Neural progenitor cell (in vitro differentiated cells): ENCODE results near the gene MAP7D1. TPM values are rescaled to one million over a fixed set of nuclear protein-coding genes. Genes with fewer than 3 reads are reported as not detected.

ENCODE experiments used
- DNase-seq: peaks from one replicate; pipeline ENCODE4 v3.0.0-alpha.2; 2016; ENCODE audit warnings: low spot score
- H2AFZ ChIP-seq: fragments of 200-600 bp; sonication (generic); replicated peaks from 2 replicates; pipeline ENCODE4 v1.6.1; 2016; ENCODE audit warnings: antibody characterized with exemption
- H3F3A ChIP-seq: fragments of 200-600 bp; sonication (generic); 2 replicates; pipeline ENCODE4 v1.6.1; 2016; ENCODE audit warnings: antibody characterized with exemption, low read depth
- H3K27ac ChIP-seq: fragments of 200-600 bp; sonication (generic); 2 replicates; pipeline ENCODE4 v1.5.1; 2016; ENCODE audit warnings: mild to moderate bottlenecking
- H3K27me3 ChIP-seq: fragments of 200-600 bp; sonication (generic); 2 replicates; pipeline ENCODE4 v1.6.1; 2016; ENCODE audit warnings: mild to moderate bottlenecking, moderate library complexity
- H3K36me3 ChIP-seq: fragments of 200-600 bp; sonication (generic); 2 replicates; pipeline ENCODE4 v1.5.1; 2016
- H3K4me1 ChIP-seq: fragments of 200-600 bp; sonication (generic); 2 replicates; pipeline ENCODE4 v1.6.1; 2016; ENCODE audit warnings: mixed run types
- H3K4me2 ChIP-seq: fragments of 200-600 bp; sonication (generic); 2 replicates; pipeline ENCODE4 v1.6.1; 2016
- H3K4me3 ChIP-seq: fragments of 200-600 bp; sonication (generic); 2 replicates; pipeline ENCODE4 v1.5.1; 2016
- H3K79me2 ChIP-seq: fragments of 200-600 bp; sonication (generic); 2 replicates; pipeline ENCODE4 v1.6.1; 2016; ENCODE audit warnings: low read depth
- H3K9ac ChIP-seq: fragments of 200-600 bp; sonication (generic); 2 replicates; pipeline ENCODE4 v1.6.1; 2016
- H3K9me3 ChIP-seq: fragments of 200-600 bp; sonication (generic); 2 replicates; pipeline ENCODE4 v1.5.1; 2016; ENCODE audit warnings: low read depth
- H4K20me1 ChIP-seq: fragments of 200-600 bp; sonication (generic); 2 replicates; pipeline ENCODE4 v1.6.1; 2016; ENCODE audit warnings: low read depth
- H3K27ac Mint-ChIP-seq: 3 replicates; pipeline ENCODE4 v1.8.0; 2021; ENCODE audit warnings: mixed read lengths
- H3K27me3 Mint-ChIP-seq: 2 replicates; pipeline ENCODE4 v1.8.0; 2022; ENCODE audit warnings: low read depth, mild to moderate bottlenecking, inconsistent platforms, moderate library complexity, mixed read lengths; ENCODE audit not compliant: insufficient read depth
- H3K36me3 Mint-ChIP-seq: 3 replicates; pipeline ENCODE4 v1.8.0; 2021; ENCODE audit warnings: mixed read lengths
- H3K4me1 Mint-ChIP-seq: 3 replicates; pipeline ENCODE4 v1.8.0; 2021; ENCODE audit warnings: mixed read lengths
- H3K4me3 Mint-ChIP-seq: 3 replicates; pipeline ENCODE4 v1.8.0; 2021; ENCODE audit warnings: mild to moderate bottlenecking, moderate library complexity, mixed read lengths
- H3K9me3 Mint-ChIP-seq: 3 replicates; pipeline ENCODE4 v1.8.0; 2020; ENCODE audit warnings: mixed read lengths
- EZH2 ChIP-seq: fragments of 200-600 bp; sonication (generic); IDR thresholded peaks from 2 replicates; pipeline ENCODE4 v1.6.1; 2017; ENCODE audit warnings: antibody characterized with exemption, mild to moderate bottlenecking, moderate library complexity
- EZH2phosphoT487 ChIP-seq: fragments of 200-600 bp; sonication (generic); IDR thresholded peaks from 2 replicates; pipeline ENCODE4 v1.6.1; 2017; ENCODE audit warnings: antibody characterized with exemption
- total RNA-seq: library from RNA; depleted of rRNA; stranded (reverse); fragments of >200 nt; gene quantifications from 2 replicates; pipeline ENCODE4 v1.2.3, GENCODE V29; 2015; ENCODE audit warnings: low replicate concordance
- TF ChIP-seq, protein P1 (sequence below): fragments of 200-600 bp; sonication (generic); IDR thresholded peaks from 2 replicates; pipeline ENCODE4 v1.5.1; 2017; ENCODE audit warnings: antibody characterized with exemption, mild to moderate bottlenecking

MAP7D1 gene
- total RNA-seq, 1 donor from 2014 or later: 35.0 TPM

- Mint-ChIP-seq H3K27me3 (no peaks in the 10 kb centered on the region), H3K9me3 (no peaks in the 10 kb centered on the region), H3K27ac (peak overlapping the region; percentile 88), H3K4me1 (peaks cover 25% of the 10 kb centered on the region), H3K36me3 (peaks cover 7% of the 10 kb centered on the region), H3K4me3 (peak overlapping the region; percentile 96)
- Histone ChIP-seq H3K9ac (no peak overlapping the region), H3K27ac (no peak overlapping the region), H3K4me1 (peaks cover 16% of the 10 kb centered on the region), H3K4me3 (peak overlapping the region; percentile 48), H3K36me3 (no peaks in the 10 kb centered on the region), H3K79me2 (peaks cover 42% of the 10 kb centered on the region), H3K9me3 (no peaks in the 10 kb centered on the region), H3F3A (peaks cover 19% of the 10 kb centered on the region), H3K4me2 (peak overlapping the region; percentile 82), H2AFZ (peak overlapping the region; percentile 96), H4K20me1 (peaks cover 40% of the 10 kb centered on the region), H3K27me3 (no peaks in the 10 kb centered on the region)
- peak; percentile 44 for DNase-seq
- no peak for TF ChIP-seq EZH2
- no peak for TF ChIP-seq EZH2phosphoT487
- TF ChIP-seq, protein P1, sequence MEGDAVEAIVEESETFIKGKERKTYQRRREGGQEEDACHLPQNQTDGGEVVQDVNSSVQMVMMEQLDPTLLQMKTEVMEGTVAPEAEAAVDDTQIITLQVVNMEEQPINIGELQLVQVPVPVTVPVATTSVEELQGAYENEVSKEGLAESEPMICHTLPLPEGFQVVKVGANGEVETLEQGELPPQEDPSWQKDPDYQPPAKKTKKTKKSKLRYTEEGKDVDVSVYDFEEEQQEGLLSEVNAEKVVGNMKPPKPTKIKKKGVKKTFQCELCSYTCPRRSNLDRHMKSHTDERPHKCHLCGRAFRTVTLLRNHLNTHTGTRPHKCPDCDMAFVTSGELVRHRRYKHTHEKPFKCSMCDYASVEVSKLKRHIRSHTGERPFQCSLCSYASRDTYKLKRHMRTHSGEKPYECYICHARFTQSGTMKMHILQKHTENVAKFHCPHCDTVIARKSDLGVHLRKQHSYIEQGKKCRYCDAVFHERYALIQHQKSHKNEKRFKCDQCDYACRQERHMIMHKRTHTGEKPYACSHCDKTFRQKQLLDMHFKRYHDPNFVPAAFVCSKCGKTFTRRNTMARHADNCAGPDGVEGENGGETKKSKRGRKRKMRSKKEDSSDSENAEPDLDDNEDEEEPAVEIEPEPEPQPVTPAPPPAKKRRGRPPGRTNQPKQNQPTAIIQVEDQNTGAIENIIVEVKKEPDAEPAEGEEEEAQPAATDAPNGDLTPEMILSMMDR: no peak
Observed at GRCh38 chr1:36223381-36223995, 67.5 kb downstream of the MAP7D1 start.

DNA sequence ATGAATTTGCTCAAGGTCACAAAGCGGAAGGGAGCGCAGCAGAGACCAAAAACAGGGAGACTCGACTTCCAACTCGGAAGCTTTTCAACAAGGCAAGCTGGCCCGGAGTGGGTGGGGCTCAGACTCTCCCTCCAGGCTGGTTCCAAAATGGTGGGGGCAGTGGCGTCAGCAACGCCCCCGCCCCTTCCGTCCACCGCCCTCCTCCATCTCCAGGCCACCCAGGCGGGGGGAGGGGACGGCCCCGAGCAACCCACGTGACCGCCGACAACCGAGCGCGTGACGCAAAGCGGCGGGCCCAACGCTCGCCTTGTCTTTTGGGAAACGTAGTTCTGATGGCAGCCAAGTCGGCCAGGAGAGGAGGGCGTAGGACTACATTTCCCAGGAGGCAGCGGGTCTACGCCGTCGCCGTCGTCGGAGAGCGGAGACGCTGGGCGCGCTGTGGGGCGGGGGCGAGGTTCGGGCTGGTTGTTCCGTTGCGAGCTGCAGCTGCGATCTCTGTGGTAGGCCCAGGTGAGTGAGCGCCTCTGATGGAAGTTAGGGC lies 68.1 kb downstream of the MAP7D1 start, which contains the start of gene THRAP3:
Gene THRAP3, plus strand, starts transcription at position 448 of the 541 bp plus-strand sequence. CDS start 58,121 bp downstream, outside the sequence.
- TF ChIP-seq EZH2phosphoT487 (no peak), EZH2 (no peak)
- TF ChIP-seq, protein P1: no peak
- peaks cover 7% of the 10 kb centered on the region for H3K36me3 Mint-ChIP-seq
- H3K79me2 ChIP-seq: peaks cover 47% of the 10 kb centered on the region

DNA sequence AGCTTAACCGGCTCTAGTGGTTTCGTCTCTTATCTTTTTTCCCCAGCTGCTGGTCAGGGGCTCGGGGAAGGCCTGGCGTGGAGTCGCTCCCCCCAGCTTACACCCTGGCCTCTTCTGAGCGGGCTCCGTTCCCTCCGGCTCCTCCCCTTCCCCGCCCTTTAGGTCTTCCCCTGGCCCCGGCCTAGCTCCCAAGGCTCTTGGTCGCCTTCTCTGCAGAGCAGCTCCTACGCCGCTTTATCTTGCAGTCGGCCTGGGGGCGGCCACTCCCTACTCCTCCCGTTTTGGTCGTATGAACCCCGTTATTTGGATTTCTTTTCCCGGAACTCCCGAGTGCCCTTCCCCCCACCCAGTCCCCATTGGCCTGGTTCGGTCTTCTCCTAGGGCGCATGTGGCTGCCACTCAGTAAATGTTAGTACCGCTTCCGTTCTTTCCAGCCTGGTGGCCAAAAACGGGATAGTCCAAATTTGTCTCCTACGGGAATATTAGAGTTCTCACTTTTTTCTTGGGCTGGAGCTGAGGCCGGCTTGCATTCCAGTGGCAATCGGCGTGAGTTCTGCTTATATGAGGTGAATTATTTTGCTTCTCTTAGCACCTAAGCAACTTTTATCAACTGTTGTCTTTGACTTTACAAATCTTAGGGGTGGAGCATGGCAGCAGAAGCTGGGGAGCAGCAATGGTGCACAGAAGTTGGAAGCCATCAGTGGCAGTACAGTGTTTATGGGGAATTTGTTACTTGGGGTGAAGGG lies 68.8 kb downstream of the MAP7D1 start:
- Histone ChIP-seq H2AFZ (peak overlapping the region; percentile 79), H3K4me2 (peak overlapping the region; percentile 98), H3K4me3 (peak overlapping the region; percentile 96), H3F3A (peaks cover 19% of the 10 kb centered on the region), H3K9ac (peak overlapping the region; percentile 84), H3K27me3 (no peaks in the 10 kb centered on the region), H3K4me1 (peaks cover 16% of the 10 kb centered on the region), H3K27ac (peak overlapping the region; percentile 88), H4K20me1 (peaks cover 52% of the 10 kb centered on the region), H3K9me3 (no peaks in the 10 kb centered on the region), H3K79me2 (peaks cover 54% of the 10 kb centered on the region), H3K36me3 (no peaks in the 10 kb centered on the region)
- Mint-ChIP-seq H3K27me3 (no peaks in the 10 kb centered on the region), H3K27ac (peak overlapping the region; percentile 93), H3K9me3 (no peaks in the 10 kb centered on the region), H3K4me3 (peak overlapping the region; percentile 96), H3K4me1 (peaks cover 25% of the 10 kb centered on the region), H3K36me3 (peaks cover 7% of the 10 kb centered on the region)
- TF ChIP-seq, protein P1: peak; percentile 54
- no peak for TF ChIP-seq EZH2phosphoT487
- no peak for TF ChIP-seq EZH2
- DNase-seq: peak; percentile 90

More for the DNA sequence above, 68.1 kb downstream of the MAP7D1 start, which contains the start of gene THRAP3:
- Histone ChIP-seq H3K9ac (peak within 1 kb of the TSS; percentile 84), H3K36me3 (no peaks in the 10 kb centered on the region), H3K27me3 (no peaks in the 10 kb centered on the region), H3K4me1 (peaks cover 16% of the 10 kb centered on the region), H3K4me2 (peak within 1 kb of the TSS; percentile 98), H4K20me1 (peaks cover 46% of the 10 kb centered on the region), H2AFZ (peak within 1 kb of the TSS; percentile 96), H3K4me3 (peak within 1 kb of the TSS; percentile 96), H3K9me3 (no peaks in the 10 kb centered on the region), H3F3A (peaks cover 19% of the 10 kb centered on the region), H3K27ac (peak within 1 kb of the TSS; percentile 88)
- H3K9me3 Mint-ChIP-seq: no peaks in the 10 kb centered on the region
- peak; percentile 100 for DNase-seq
- peak within 1 kb of the TSS; percentile 93 for H3K27ac Mint-ChIP-seq
- peaks cover 25% of the 10 kb centered on the region for H3K4me1 Mint-ChIP-seq
- no peaks in the 10 kb centered on the region for H3K27me3 Mint-ChIP-seq
- H3K4me3 Mint-ChIP-seq: peak within 1 kb of the TSS; percentile 96
